K562 (cell line): ENCODE measurements around the gene CDKN2B-AS1. TPM values are rescaled to one million over a fixed set of nuclear protein-coding genes. Genes with fewer than 3 reads are reported as not detected.

Experiments
- CHD7 ChIP-seq: fragments of 200-600 bp; sonication (generic); IDR thresholded peaks from one replicate; pipeline ENCODE4 v1.6.1; 2012; ENCODE audit warnings: mild to moderate bottlenecking, low read depth, low read length, inconsistent platforms
- MXD1 ChIP-seq: fragments of 250-450 bp; sonication (Bioruptor Pico); IDR thresholded peaks from 2 replicates; pipeline ENCODE4 v1.8.0; 2021; ENCODE audit warnings: borderline replicate concordance, mild to moderate bottlenecking, moderate library complexity; ENCODE audit not compliant: poor library complexity, severe bottlenecking
- NFE2L1 ChIP-seq: fragments of 450-650 bp; IDR thresholded peaks from 2 replicates; pipeline ENCODE4 v1.6.1; 2016; ENCODE audit warnings: missing genetic modification characterization, low read depth, mild to moderate bottlenecking, missing compliant biosample characterization, moderate library complexity, borderline replicate concordance
- polyA plus RNA-seq, 8 experiments: library from polyadenylated mRNA; depleted of rRNA in 4 of 8; stranded (reverse) in 5 of 8; unstranded in 3 of 8; fragments of >200 nt; fragmentation: Nextera tagmentation in 2 of 8; fragmentation: Illumina TruSeq in 1 of 8; extraction: Ambion mirVana in 2 of 8; extraction: Trizol in 1 of 8; gene quantifications; 2 replicates each; pipeline versions ENCODE4 v1.2.1 to v1.2.3, GENCODE V29; 2011 to 2014; ENCODE audit warnings: inconsistent platforms in 1 of 8, missing spikeins in 1 of 8
- total RNA-seq, 7 experiments: library from RNA; depleted of rRNA in 6 of 7; stranded (reverse); fragments of >200 nt in 6 of 7; fragmentation: Illumina TruSeq in 2 of 7; extraction: Trizol in 2 of 7; gene quantifications; 2 replicates each; pipeline versions ENCODE4 v1.2.1 to v1.2.3, GENCODE V29; 2011 to 2021; ENCODE audit warnings: low replicate concordance in 1 of 7

The CDKN2B-AS1 gene
- total and polyA plus RNA-seq, 9 of the 15 experiments (the other 6 are each of a cell fraction or from before 2014, with no cell fraction given): not detected

GRCh38 chr9:21996858-21997257 lies 2.3 kb downstream of the CDKN2B-AS1 start (continued):
- TF ChIP-seq CHD7 (no peak), NFE2L1 (tag) (no peak), MXD1 (no peak)
